Articular chondrocyte of knee joint (primary cell): ENCODE measurements around the gene ALDH2. TPM values are rescaled to one million over a fixed set of nuclear protein-coding genes. Genes with fewer than 3 reads are reported as not detected.

ENCODE experiments used
- small RNA-seq: library from RNA; depleted of rRNA; stranded (forward); fragments of <200 nt; gene quantifications from one replicate; pipeline ENCODE3, GENCODE V24; 2012
- total RNA-seq: library from RNA; depleted of rRNA; stranded (reverse); fragments of >200 nt; gene quantifications from 2 replicates; pipeline ENCODE4 v1.2.3, GENCODE V29; 2012

ALDH2 gene
- 35.1 and 35.5 TPM in 2 replicates for total RNA-seq

DNA sequence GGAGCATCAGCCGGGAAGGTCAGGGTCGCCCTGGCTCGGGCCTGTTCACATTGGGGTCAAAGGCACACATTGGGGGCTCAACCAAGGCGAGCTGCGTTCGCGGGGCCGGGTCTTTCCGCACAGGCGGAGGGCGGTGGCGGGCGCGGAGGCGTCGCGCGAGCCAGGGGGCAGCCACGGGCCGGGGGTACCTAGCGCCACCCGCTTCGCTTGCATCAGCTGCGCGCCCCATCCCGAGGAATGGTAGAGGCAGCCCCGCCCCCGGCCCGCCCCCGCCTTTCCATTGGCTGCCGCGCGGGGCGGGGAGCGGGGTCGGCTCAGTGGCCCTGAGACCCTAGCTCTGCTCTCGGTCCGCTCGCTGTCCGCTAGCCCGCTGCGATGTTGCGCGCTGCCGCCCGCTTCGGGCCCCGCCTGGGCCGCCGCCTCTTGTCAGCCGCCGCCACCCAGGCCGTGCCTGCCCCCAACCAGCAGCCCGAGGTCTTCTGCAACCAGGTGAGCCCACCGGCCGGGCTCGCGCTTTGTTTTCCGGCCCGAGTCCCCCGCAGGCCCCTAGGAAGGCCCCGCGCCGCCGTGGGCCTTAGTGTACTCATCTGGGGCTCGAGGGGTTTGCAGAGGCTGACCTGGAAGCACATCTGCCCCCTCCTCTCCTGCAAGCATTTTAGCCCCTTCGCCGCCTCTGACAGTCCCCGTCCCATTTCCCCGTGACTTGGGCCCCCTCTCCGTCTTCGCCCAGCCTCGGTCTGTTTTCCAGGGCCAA lies at the start of gene ALDH2:
Gene ALDH2, plus strand, starts transcription at position 326 of the 754 bp plus-strand sequence. Its CDS starts 50 bp downstream, at position 376.

DNA sequence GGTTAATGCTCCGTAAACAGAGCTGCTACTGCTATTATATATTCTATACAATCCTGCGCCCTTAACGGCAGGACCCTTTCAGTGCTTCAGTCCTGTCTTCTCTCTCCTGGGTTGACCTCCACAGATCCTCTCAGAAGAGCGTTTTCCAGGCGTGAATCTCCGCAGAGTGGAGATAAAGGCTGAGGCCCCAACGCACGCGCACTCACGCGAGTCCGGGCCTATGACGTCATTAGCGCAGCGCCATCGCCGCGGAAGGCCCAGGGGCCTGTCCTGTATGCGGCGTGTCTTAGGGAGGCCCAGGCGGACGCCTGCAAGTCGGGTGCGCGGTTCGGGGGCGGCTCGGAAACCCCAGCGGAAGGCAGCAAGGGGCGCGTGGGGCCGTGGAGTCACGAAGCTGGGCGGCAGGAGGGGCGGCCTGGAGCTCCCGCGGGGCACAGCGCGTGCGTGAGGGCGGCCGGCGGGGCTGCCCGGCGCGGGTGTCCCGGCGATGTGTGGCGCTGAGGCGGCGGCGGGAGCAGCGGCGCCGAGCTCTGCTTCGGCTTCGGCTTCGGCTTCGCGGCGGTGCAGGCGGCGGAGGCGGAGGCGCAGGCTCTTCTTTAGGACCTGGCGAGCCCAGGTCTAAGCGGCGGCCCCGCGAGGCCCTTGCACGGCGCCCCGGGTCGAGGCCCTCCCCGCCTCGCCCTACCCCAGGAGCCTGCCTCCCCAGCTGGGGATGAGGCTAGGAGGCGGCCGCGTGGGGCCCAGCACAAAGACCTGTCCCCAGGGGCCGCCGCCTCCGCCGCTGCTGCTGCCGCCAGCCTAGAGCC lies 75.2 kb downstream of the ALDH2 start, which contains the start of gene MAPKAPK5:
Gene MAPKAPK5, plus strand, starts transcription at position 479 of the 806 bp plus-strand sequence. CDS start 506 bp downstream, outside the sequence.

Small RNAs within 50 kb of the gene (small RNA-seq; reads per million reads assigned to genes)
- gene MIR6761: not detected

Other genes starting within 250 kb of the ALDH2 start
- 46.6 and 58.5 TPM in 2 replicates for gene ATXN2, start 167.6 kb upstream of the ALDH2 start, total RNA-seq
- gene BRAP, start 81.0 kb upstream of the ALDH2 start, total RNA-seq: 20.6 and 22.9 TPM in 2 replicates
- gene ACAD10, start 80.9 kb upstream of the ALDH2 start, total RNA-seq: 14.4 and 16.2 TPM in 2 replicates
- 26.3 and 30.3 TPM in 2 replicates for gene MAPKAPK5, start 75.3 kb downstream of the ALDH2 start, total RNA-seq
- gene TMEM116, start 246.2 kb downstream of the ALDH2 start, total RNA-seq: 11.1 and 16.9 TPM in 2 replicates
- gene ERP29, start 246.5 kb downstream of the ALDH2 start, total RNA-seq: 60.7 and 61.2 TPM in 2 replicates